Measurements from ENCODE around the gene SNX18. TPM values are rescaled to one million over a fixed set of nuclear protein-coding genes. Genes with fewer than 3 reads are reported as not detected.

Gene SNX18
- total RNA-seq, 1 donor from 2014 or later, result 17.9 TPM

GRCh38 chr5:54545796-54546195 is 28.2 kb downstream of the SNX18 start:
- no peak overlapping the region for H2AFZ ChIP-seq (replicated peaks)
- H3K79me2 ChIP-seq (ENCODE audit: low read depth), result no peaks in the 10 kb centered on the region
- Mint-ChIP-seq H3K4me1 (no peaks in the 10 kb centered on the region), H3K27me3 (ENCODE audit: insufficient read depth, low read depth) (no peaks in the 10 kb centered on the region), H3K36me3 (peaks cover 12% of the 10 kb centered on the region), H3K4me3 (no peak overlapping the region), H3K9me3 (no peaks in the 10 kb centered on the region), H3K27ac (no peak overlapping the region)
- no peak overlapping the region for H3K4me2 ChIP-seq
- H3K27me3 ChIP-seq, result no peaks in the 10 kb centered on the region
- peaks cover 15% of the 10 kb centered on the region for H4K20me1 ChIP-seq (ENCODE audit: low read depth)
- H3K9ac ChIP-seq, result no peak overlapping the region
- H3K36me3 ChIP-seq, result no peaks in the 10 kb centered on the region
- H3K4me3 ChIP-seq, result no peak overlapping the region
- no peaks in the 10 kb centered on the region for H3K9me3 ChIP-seq (ENCODE audit: low read depth)
- no peak for DNase-seq (ENCODE audit: low spot score)
- no peak overlapping the region for H3K27ac ChIP-seq
- no peaks in the 10 kb centered on the region for H3F3A ChIP-seq (ENCODE audit: low read depth)
- TF ChIP-seq EZH2 (IDR thresholded peaks at IDR 0.05) (no peak), EZH2phosphoT487 (IDR thresholded peaks at IDR 0.05) (no peak), CTCF (IDR thresholded peaks at IDR 0.05) (no peak)
- H3K4me1 ChIP-seq, result no peaks in the 10 kb centered on the region

GRCh38 chr5:54547711-54548250 is 30.2 kb downstream of the SNX18 start:
- H3K4me3 ChIP-seq, result no peak overlapping the region
- no peak overlapping the region for H3K4me2 ChIP-seq
- H3F3A ChIP-seq (ENCODE audit: low read depth), result no peaks in the 10 kb centered on the region
- H3K27ac ChIP-seq, result no peak overlapping the region
- no peaks in the 10 kb centered on the region for H3K9me3 ChIP-seq (ENCODE audit: low read depth)
- no peaks in the 10 kb centered on the region for H3K27me3 ChIP-seq
- Mint-ChIP-seq H3K4me3 (no peak overlapping the region), H3K27ac (no peak overlapping the region), H3K4me1 (no peaks in the 10 kb centered on the region), H3K9me3 (no peaks in the 10 kb centered on the region), H3K27me3 (ENCODE audit: insufficient read depth, low read depth) (peaks cover 2% of the 10 kb centered on the region), H3K36me3 (peaks cover 12% of the 10 kb centered on the region)
- H2AFZ ChIP-seq (replicated peaks), result no peak overlapping the region
- TF ChIP-seq EZH2 (IDR thresholded peaks at IDR 0.05), result no peak
- no peak for TF ChIP-seq CTCF (IDR thresholded peaks at IDR 0.05)
- TF ChIP-seq EZH2phosphoT487 (IDR thresholded peaks at IDR 0.05), result no peak
- H4K20me1 ChIP-seq (ENCODE audit: low read depth), result peaks cover 4% of the 10 kb centered on the region
- H3K4me1 ChIP-seq, result no peaks in the 10 kb centered on the region
- no peaks in the 10 kb centered on the region for H3K79me2 ChIP-seq (ENCODE audit: low read depth)
- no peaks in the 10 kb centered on the region for H3K36me3 ChIP-seq
- no peak overlapping the region for H3K9ac ChIP-seq
- DNase-seq (ENCODE audit: low spot score), result no peak

- no peak overlapping the region for H3K4me2 ChIP-seq
- no peaks in the 10 kb centered on the region for H4K20me1 ChIP-seq (ENCODE audit: low read depth)
- H3K4me1 ChIP-seq, result no peaks in the 10 kb centered on the region
- TF ChIP-seq CTCF (IDR thresholded peaks at IDR 0.05), result no peak
- TF ChIP-seq EZH2 (IDR thresholded peaks at IDR 0.05), result no peak
- no peak for TF ChIP-seq EZH2phosphoT487 (IDR thresholded peaks at IDR 0.05)
- H3K9ac ChIP-seq, result no peak overlapping the region
- no peaks in the 10 kb centered on the region for H3K27me3 ChIP-seq
- H3K9me3 Mint-ChIP-seq, result no peaks in the 10 kb centered on the region
- peaks cover 8% of the 10 kb centered on the region for H3K36me3 Mint-ChIP-seq
- H3K27ac Mint-ChIP-seq, result no peak overlapping the region
- H3K4me3 ChIP-seq, result no peak overlapping the region
- no peak for DNase-seq (ENCODE audit: low spot score)
- no peak overlapping the region for H3K4me3 Mint-ChIP-seq
- H3K27ac ChIP-seq, result no peak overlapping the region
- no peak overlapping the region for H2AFZ ChIP-seq (replicated peaks)
- H3K36me3 ChIP-seq, result no peaks in the 10 kb centered on the region
- no peaks in the 10 kb centered on the region for H3K79me2 ChIP-seq (ENCODE audit: low read depth)
- H3F3A ChIP-seq (ENCODE audit: low read depth), result no peaks in the 10 kb centered on the region
- H3K4me1 Mint-ChIP-seq, result no peaks in the 10 kb centered on the region
- no peaks in the 10 kb centered on the region for H3K9me3 ChIP-seq (ENCODE audit: low read depth)
- peaks cover 2% of the 10 kb centered on the region for H3K27me3 Mint-ChIP-seq (ENCODE audit: insufficient read depth, low read depth)
Observed at GRCh38 chr5:54548565-54548964, 31.0 kb downstream of the SNX18 start.
